ENCODE data around the gene MYO7B.

DNA sequence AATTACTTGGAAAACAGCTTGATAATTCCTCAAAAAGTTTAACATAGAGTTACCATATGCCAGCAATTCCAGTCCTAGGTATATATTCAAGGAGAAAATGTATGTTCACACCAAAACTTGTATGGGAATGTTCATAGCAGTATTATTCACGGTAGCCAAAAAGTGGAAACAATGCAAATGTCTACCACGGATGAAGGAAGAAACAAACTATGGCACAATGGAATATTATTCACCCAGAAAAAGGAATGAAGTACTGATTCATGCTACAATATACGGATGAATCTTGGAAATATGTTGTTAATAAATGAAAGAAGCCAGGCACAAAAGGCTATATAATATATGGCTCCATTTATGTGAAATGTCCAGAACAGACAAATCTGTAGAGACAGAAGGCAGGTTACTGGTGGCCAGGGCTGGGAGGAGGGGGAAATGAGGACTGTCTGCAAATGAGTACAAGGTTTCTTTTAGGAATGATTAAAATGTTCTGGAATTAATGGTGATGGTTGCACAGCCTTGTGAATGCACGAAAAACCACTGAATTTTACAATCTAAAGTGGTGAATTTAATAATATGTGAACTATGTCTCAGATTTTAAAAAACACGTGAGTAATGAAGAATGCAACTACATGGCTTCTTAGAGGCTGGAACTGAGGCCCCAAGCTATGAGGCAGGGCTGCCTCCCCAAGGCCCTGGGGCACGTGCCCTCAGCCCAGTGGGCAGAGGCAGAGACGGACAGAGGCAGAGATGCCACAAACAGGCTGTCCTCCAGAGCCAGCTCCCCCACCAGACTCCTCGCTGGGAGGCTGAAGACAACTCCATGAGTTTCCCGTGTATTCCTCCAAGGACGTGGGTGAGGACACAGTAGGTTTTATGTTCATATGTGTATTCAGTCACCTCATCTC, 134.8 kb downstream of the MYO7B start:
- TF ChIP-seq, protein P1, sequence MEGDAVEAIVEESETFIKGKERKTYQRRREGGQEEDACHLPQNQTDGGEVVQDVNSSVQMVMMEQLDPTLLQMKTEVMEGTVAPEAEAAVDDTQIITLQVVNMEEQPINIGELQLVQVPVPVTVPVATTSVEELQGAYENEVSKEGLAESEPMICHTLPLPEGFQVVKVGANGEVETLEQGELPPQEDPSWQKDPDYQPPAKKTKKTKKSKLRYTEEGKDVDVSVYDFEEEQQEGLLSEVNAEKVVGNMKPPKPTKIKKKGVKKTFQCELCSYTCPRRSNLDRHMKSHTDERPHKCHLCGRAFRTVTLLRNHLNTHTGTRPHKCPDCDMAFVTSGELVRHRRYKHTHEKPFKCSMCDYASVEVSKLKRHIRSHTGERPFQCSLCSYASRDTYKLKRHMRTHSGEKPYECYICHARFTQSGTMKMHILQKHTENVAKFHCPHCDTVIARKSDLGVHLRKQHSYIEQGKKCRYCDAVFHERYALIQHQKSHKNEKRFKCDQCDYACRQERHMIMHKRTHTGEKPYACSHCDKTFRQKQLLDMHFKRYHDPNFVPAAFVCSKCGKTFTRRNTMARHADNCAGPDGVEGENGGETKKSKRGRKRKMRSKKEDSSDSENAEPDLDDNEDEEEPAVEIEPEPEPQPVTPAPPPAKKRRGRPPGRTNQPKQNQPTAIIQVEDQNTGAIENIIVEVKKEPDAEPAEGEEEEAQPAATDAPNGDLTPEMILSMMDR (IDR thresholded peaks at IDR 0.05) = no peak
- TF ChIP-seq EP300 (IDR thresholded peaks at IDR 0.05) (no peak), POLR2AphosphoS5 (IDR thresholded peaks at IDR 0.05) (no peak), POLR2A (IDR thresholded peaks at IDR 0.05) (no peak)

All from stomach (tissue), 4 donors.